BLaER1 treated with 17β-estradiol and CSF1 and Interleukin-3, amounts not matched to agents 10 nM and 100 nM (cell line): ENCODE data around the gene CLRN1.

Experiments
- H3K27ac ChIP-seq, 11 experiments: shearing (Covaris generic); formaldehyde crosslinking; 2 replicates each; pipeline ENCODE4 v1.8.1; 2022
- H3K27me3 ChIP-seq, 11 experiments: shearing (Covaris generic); formaldehyde crosslinking; 2 replicates each; pipeline ENCODE4 v1.8.1; 2022
- H3K36me3 ChIP-seq, 11 experiments: shearing (Covaris generic); formaldehyde crosslinking; 2 replicates each; pipeline ENCODE4 v1.8.1; 2022
- H3K4me1 ChIP-seq, 10 experiments: shearing (Covaris generic); formaldehyde crosslinking; 2 replicates each; pipeline ENCODE4 v1.8.1; 2022
- H3K4me2 ChIP-seq, 11 experiments: shearing (Covaris generic); formaldehyde crosslinking; 2 replicates each; pipeline ENCODE4 v1.8.1; 2022
- H3K4me3 ChIP-seq, 10 experiments: shearing (Covaris generic); formaldehyde crosslinking; 2 replicates each; pipeline ENCODE4 v1.8.1; 2022
- H3K9ac ChIP-seq, 11 experiments: shearing (Covaris generic); formaldehyde crosslinking; 2 replicates each; pipeline ENCODE4 v1.8.1; 2022
- H3K9me3 ChIP-seq, 11 experiments: shearing (Covaris generic); formaldehyde crosslinking; replicated peaks in 1 of 11; 2 replicates each; pipeline ENCODE4 v1.8.1; 2022
- H4K20me1 ChIP-seq, 11 experiments: shearing (Covaris generic); formaldehyde crosslinking; 2 replicates each; pipeline ENCODE4 v1.8.1; 2022
- Cebpa-rat ChIP-seq, 11 experiments: shearing (Covaris generic); IDR thresholded peaks; 2 replicates each; pipeline ENCODE4 v1.8.1; 2022

CLRN1 gene

GRCh38 chr3:150912501-150912900, 60.0 kb downstream of the CLRN1 start:
- Histone ChIP-seq H3K4me2 (peak overlapping the region in 6 of 11 experiments; percentile 1 to 47 (median 29); a peak in 8 of 22 replicates), H3K27me3 (no peaks in the 10 kb centered on the region), H4K20me1 (no peaks in the 10 kb centered on the region), H3K9me3 (no peaks in the 10 kb centered on the region), H3K36me3 (no peaks in the 10 kb centered on the region), H3K4me1 (peaks cover 0 to 26% (median 9%) of the 10 kb centered on the region in 10 experiments; a peak in 12 of 20 replicates), H3K4me3 (no peak overlapping the region), H3K9ac (peak overlapping the region in 1 of 11 experiments; percentile 11; a peak in 1 of 22 replicates), H3K27ac (peak overlapping the region in 3 of 11 experiments; percentile 53 to 57 (median 56); a peak in 8 of 22 replicates)
- TF ChIP-seq Cebpa-rat (IDR thresholded peaks at IDR 0.05): 0 out of 22 replicates have a peak, but pooled peaks of 1 of the 11 experiments have one; percentile 18

GRCh38 chr3:150911771-150912170, 60.8 kb downstream of the CLRN1 start:
- Histone ChIP-seq H3K9ac (no peak overlapping the region), H3K4me1 (peaks cover 0 to 26% (median 9%) of the 10 kb centered on the region in 10 experiments; a peak in 12 of 20 replicates), H3K36me3 (no peaks in the 10 kb centered on the region), H3K4me2 (peak overlapping the region in 2 of 11 experiments; percentile 25 to 33; a peak in 3 of 22 replicates), H4K20me1 (no peaks in the 10 kb centered on the region), H3K27me3 (no peaks in the 10 kb centered on the region), H3K9me3 (no peaks in the 10 kb centered on the region), H3K4me3 (no peak overlapping the region), H3K27ac (0 out of 22 replicates have a peak overlapping the region, but pooled peaks of 1 of the 11 experiments have one; percentile 3)
- no peak for TF ChIP-seq Cebpa-rat (IDR thresholded peaks at IDR 0.05)

GRCh38 chr3:150906461-150906860, 66.1 kb downstream of the CLRN1 start:
- H3K4me1 ChIP-seq: peaks cover 0 to 4% (median 0%) of the 10 kb centered on the region in 10 experiments; a peak in 2 of 20 replicates
- H3K4me2 ChIP-seq: no peak overlapping the region
- TF ChIP-seq Cebpa-rat (IDR thresholded peaks at IDR 0.05): no peak
- no peaks in the 10 kb centered on the region for H3K27me3 ChIP-seq
- no peak overlapping the region for H3K27ac ChIP-seq
- no peak overlapping the region for H3K4me3 ChIP-seq
- no peaks in the 10 kb centered on the region for H3K9me3 ChIP-seq
- H4K20me1 ChIP-seq: no peaks in the 10 kb centered on the region
- H3K36me3 ChIP-seq: no peaks in the 10 kb centered on the region
- no peak overlapping the region for H3K9ac ChIP-seq

GRCh38 chr3:150905746-150906145, 66.8 kb downstream of the CLRN1 start:
- Histone ChIP-seq H3K9me3 (no peaks in the 10 kb centered on the region), H3K27ac (no peak overlapping the region)

GRCh38 chr3:150905339-150905738, 67.2 kb downstream of the CLRN1 start, which contains the start of gene MINDY4B:
Gene MINDY4B, minus strand, starts transcription at chr3:150905439. Its CDS starts 0 bp downstream, at chr3:150905439.
- Histone ChIP-seq H3K4me1 (no peaks in the 10 kb centered on the region), H4K20me1 (no peaks in the 10 kb centered on the region), H3K4me2 (no peak within 1 kb of the TSS), H3K9ac (no peak within 1 kb of the TSS), H3K27me3 (no peaks in the 10 kb centered on the region), H3K4me3 (no peak within 1 kb of the TSS), H3K9me3 (no peaks in the 10 kb centered on the region), H3K36me3 (no peaks in the 10 kb centered on the region), H3K27ac (no peak within 1 kb of the TSS)
- TF ChIP-seq Cebpa-rat (IDR thresholded peaks at IDR 0.05): no peak

More at GRCh38 chr3:150905746-150906145, 66.8 kb downstream of the CLRN1 start:
- no peak overlapping the region for H3K9ac ChIP-seq
- no peak overlapping the region for H3K4me3 ChIP-seq
- H3K36me3 ChIP-seq: no peaks in the 10 kb centered on the region
- no peak for TF ChIP-seq Cebpa-rat (IDR thresholded peaks at IDR 0.05)
- H3K4me1 ChIP-seq: no peaks in the 10 kb centered on the region
- no peak overlapping the region for H3K4me2 ChIP-seq
- no peaks in the 10 kb centered on the region for H3K27me3 ChIP-seq
- H4K20me1 ChIP-seq: no peaks in the 10 kb centered on the region

GRCh38 chr3:150902988-150903387, 69.5 kb downstream of the CLRN1 start:
- Histone ChIP-seq H3K4me1 (peaks cover 0 to 16% (median 8%) of the 10 kb centered on the region in 10 experiments; a peak in 16 of 20 replicates), H3K9me3 (no peaks in the 10 kb centered on the region), H3K27me3 (no peaks in the 10 kb centered on the region), H3K36me3 (no peaks in the 10 kb centered on the region), H3K27ac (no peak overlapping the region), H3K9ac (no peak overlapping the region), H3K4me3 (no peak overlapping the region), H4K20me1 (no peaks in the 10 kb centered on the region), H3K4me2 (no peak overlapping the region)
- TF ChIP-seq Cebpa-rat (IDR thresholded peaks at IDR 0.05): no peak

- no peaks in the 10 kb centered on the region for H3K27me3 ChIP-seq
- no peak for TF ChIP-seq Cebpa-rat (IDR thresholded peaks at IDR 0.05)
- no peak overlapping the region for H3K27ac ChIP-seq
- peaks cover 0 to 16% (median 8%) of the 10 kb centered on the region in 10 experiments; a peak in 16 of 20 replicates for H3K4me1 ChIP-seq
- no peak overlapping the region for H3K4me2 ChIP-seq
- H4K20me1 ChIP-seq: no peaks in the 10 kb centered on the region
- no peaks in the 10 kb centered on the region for H3K9me3 ChIP-seq
- no peaks in the 10 kb centered on the region for H3K36me3 ChIP-seq
- H3K4me3 ChIP-seq: no peak overlapping the region
- no peak overlapping the region for H3K9ac ChIP-seq
Observed at GRCh38 chr3:150901793-150902192, 70.7 kb downstream of the CLRN1 start.

- H3K9ac ChIP-seq: no peak overlapping the region
- peak overlapping the region; percentile 1 to 69 (median 34); a peak in 19 of 22 replicates for H3K4me2 ChIP-seq
- TF ChIP-seq Cebpa-rat (IDR thresholded peaks at IDR 0.05): no peak
Observed at GRCh38 chr3:150899141-150899540, 73.4 kb downstream of the CLRN1 start.

GRCh38 chr3:150898046-150898754, 74.3 kb downstream of the CLRN1 start:
- Histone ChIP-seq H3K36me3 (no peaks in the 10 kb centered on the region), H3K9me3 (no peaks in the 10 kb centered on the region), H3K27me3 (no peaks in the 10 kb centered on the region), H3K4me2 (no peak overlapping the region), H3K27ac (0 out of 22 replicates have a peak overlapping the region, but pooled peaks of 2 of the 11 experiments have one; percentile 36 to 57), H3K4me1 (peaks cover 0 to 16% (median 8%) of the 10 kb centered on the region in 10 experiments; a peak in 16 of 20 replicates), H3K9ac (no peak overlapping the region), H3K4me3 (no peak overlapping the region), H4K20me1 (no peaks in the 10 kb centered on the region)
- no peak for TF ChIP-seq Cebpa-rat (IDR thresholded peaks at IDR 0.05)

More at GRCh38 chr3:150899141-150899540, 73.4 kb downstream of the CLRN1 start:
- Histone ChIP-seq H3K36me3 (no peaks in the 10 kb centered on the region), H3K4me3 (no peak overlapping the region), H4K20me1 (no peaks in the 10 kb centered on the region), H3K9me3 (no peaks in the 10 kb centered on the region), H3K27me3 (no peaks in the 10 kb centered on the region), H3K4me1 (peaks cover 0 to 16% (median 8%) of the 10 kb centered on the region in 10 experiments; a peak in 16 of 20 replicates), H3K27ac (peak overlapping the region in 3 of 11 experiments; percentile 36 to 57 (median 48); a peak in 6 of 22 replicates)
